HG03342 (cell line): ENCODE results near the gene TMEM238L.

Source experiments
- ATAC-seq: cut with Tn5 transposase; IDR thresholded peaks from one replicate; pipeline ENCODE4 v1.9.1; 2021; ENCODE audit warnings: mild to moderate bottlenecking, moderate library complexity; ENCODE audit not compliant: unreplicated experiment

TMEM238L gene

DNA sequence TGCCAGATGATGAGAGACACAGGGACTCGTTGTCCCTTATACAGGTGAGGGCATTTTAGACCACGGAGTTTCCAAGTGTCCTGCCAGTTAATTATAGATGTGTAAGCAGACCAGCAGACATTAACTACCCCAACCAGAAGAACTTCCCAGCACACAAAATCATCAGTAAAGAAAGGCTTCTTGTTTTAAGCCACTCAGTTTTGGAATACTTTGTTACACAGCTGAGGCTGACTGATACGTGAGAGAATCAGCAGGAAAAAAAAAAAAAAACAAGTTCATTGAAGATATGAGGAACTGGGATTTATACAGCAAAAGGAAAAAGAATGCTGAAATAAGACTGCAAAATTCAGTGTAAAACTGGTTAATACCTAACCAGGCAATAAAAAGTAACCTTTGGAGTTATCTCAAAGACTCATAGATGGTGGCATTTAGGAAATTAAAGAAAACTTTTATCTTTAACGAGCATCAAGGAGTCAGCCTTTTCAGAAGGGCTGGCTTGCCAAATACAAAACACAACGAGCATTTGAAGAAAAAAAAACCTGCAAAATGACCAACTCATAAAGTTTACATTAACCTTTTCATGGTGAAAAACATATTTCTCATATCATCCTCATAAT is 28.1 kb downstream of the TMEM238L start:
- ATAC-seq = no peak

DNA sequence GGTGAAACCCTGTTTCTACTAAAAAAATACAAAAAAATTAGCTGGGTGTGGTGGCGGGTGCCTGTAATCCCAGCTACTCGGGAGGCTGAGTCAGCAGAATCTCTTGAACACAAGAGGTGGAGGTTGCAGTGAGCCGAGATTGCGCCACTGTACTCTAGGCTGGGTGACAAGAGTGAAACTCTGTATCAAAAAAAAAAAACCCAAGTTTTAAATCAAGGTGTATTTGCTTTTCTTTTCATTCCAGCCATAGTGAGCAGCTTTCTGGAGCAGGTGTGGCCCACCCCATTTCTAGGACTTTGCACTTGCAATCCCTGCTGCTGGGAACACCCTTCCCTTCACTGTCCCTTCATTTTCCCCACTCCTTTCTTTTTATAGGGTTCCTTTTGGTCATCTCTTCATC is 28.8 kb downstream of the TMEM238L start:
- no peak for ATAC-seq

DNA sequence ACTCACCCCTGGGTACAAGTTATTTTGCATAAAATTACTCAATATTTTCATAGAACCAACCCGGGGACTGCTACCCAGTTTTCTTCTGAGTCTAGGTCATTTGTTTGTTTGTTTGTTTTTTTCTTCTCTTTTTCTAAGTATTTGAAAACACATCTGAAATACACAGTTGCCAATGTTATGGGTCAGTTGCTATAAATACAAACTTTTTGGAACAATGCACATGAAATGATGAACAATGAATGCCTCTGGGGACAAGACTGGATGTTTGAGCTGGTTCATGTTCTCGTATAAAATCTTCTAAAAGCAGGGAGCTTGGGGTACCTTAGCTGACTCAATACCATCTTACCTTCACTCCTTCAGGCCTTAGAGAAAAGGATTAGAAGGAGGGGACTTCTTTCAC is 30.5 kb downstream of the TMEM238L start:
- no peak for ATAC-seq

DNA sequence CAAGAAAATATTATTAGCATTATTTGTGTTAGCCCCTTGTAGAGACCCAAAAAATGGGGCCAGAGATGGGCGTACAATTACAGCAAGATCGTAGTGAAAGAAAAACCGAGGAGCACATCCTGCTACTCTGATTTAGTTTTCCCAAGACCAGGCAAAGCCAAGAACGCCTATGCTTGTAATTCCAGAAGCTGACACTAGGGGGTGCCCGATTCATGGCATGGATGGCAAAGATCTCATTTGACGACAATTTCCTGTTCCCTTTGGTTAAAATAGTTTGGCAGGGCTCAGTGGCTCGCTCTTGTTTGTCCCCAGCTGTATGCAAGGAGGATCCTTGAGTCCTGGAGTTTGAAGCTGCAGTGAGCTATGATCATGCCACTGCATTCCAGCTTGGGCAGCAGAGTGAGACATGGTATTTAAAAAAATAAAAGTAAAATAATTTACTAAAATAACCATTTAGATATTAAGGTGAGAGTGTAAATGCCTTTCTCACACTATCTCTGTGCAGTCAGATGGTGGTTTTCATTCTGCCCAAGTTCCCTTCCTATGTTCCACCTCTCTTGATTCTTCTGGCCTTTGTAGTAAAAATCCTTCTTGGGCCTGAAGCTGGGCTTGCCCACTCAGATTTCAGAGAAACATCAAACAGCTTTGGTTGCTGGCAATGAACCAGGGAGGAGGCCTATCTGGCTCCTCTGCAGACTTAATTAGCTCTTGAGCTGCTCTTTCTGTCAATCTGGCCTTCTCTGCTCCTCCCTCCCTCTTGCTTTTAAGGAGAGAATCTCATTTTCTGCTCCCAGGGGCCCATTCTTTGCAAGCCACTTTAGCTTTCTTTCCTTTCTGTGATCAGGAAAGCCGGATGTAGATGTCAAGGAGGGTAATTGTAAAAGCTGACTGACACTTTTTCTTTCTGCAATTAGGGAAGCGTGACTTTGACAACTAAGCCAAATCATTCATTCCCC is 31.2 kb downstream of the TMEM238L start:
- ATAC-seq = no peak

DNA sequence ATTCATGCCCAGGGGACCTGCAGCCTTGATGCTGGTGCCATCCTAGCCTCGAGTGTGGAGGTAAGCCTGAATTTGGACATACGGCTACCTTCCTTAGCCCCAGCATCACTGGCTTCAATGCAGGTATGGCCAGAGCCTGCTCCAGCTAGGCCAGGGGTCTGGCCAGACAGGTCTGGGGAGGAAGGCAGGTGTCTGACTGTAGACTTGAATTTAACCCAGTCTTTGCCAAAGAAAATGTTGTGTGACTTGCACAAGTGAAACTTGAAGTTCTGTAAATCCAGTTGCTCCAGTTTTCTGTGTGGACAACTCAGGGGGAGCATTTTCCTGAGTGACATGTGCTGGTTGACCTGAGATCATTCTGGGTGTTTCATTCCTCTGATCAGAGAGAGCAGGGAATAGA is 32.8 kb downstream of the TMEM238L start:
- no peak for ATAC-seq

DNA sequence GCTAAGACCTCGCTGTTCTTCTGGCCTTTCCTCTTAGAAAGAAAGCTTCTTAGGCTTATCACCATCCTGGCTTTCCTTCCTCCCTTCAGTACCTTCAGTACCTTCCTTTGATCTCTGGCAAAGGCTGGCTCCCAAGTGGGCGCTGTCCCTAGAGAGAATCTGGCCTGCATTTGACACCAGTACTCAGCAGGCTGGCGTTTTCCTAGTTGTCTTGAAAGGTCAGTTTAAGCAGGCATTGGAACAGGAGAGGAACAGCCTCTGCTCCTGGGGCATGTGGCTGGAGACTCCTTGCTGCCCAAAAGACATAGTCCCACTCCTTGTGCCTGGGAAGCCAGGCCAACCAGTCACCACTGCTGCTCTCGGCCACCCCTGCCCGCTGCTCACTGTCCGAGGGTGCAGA is 34.1 kb downstream of the TMEM238L start:
- ATAC-seq = no peak

DNA sequence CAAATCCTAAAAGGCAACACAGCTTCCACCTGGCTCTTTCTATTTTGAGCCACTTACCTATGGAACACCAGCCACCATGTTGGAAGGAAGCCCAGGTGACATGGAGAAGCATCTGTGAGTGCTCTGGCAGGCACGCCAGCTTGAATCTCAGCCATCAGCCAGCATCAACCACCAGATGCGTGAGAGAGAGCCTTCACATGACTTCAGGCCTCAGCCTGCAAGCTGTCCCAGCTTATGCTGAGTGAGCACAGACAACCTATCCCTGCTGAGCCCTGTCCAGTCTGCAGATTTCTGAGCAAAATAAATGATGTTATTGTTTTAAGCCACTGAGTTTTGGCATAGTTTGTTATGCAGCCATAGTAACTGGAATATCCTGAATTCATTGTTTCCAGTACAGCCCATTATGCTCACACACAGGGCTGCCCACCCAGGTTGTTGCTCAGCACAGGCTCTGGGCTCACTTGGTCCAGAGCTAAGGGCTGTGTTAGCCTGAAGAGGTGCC is 35.1 kb downstream of the TMEM238L start:
- ATAC-seq = no peak

DNA sequence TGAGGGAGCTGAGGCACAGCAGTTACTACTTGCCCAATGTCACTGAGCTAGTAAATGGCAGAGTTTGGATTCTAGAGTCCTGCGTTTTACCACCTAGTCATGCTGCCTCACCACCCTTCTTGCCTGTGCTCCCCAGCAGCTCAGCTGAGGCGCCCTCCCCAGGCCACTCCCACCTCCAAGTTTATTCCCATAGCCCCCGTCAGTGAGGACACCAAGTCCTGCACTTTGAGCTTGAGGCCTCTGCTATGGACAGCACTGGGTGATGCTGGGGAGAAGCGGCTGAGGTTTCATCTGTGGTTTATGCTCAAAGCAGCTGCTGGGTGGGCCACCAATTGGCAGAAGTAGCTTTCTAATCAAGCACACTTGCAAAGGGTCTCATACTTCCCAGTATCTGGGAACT is 36.7 kb downstream of the TMEM238L start:
- ATAC-seq = no peak

DNA sequence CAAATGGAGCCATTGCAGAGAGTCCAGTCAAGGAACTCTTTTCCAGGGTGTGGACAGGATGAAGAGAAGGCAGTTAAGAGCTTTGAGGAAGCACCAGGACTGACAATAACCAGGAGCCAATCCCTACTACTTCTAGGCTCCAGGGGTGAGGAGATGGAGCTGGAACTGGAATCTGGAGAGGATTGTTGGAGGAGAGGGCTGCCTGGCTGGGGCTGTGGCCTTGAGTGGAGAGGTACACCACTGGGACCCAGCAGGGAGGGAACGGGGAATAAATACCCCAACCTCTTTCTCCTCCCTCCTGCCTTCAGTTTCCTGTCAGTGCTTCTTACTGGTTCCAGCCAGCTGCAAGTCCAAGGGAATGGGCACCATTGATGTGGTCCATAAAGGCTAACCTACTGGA is 41.9 kb downstream of the TMEM238L start:
- ATAC-seq = no peak

DNA sequence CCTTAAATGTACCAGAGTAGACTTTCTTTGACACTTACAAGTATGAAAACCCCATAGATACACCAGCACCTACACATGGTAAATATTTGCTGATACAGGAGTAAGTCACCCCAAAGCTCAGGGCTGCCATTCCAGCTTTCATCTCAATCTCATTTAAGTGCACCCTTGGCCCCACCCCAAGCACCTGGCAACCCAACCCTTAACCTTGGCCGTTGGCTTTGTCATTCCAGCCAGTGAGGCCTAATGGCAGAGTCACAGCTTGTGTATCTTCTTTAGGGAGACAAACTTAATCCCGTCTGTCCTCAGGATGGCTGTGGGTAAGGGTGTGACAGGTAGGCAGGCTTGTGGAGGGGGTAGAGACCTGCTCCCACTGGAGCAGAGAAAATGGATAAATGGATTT is 42.6 kb downstream of the TMEM238L start:
- no peak for ATAC-seq

DNA sequence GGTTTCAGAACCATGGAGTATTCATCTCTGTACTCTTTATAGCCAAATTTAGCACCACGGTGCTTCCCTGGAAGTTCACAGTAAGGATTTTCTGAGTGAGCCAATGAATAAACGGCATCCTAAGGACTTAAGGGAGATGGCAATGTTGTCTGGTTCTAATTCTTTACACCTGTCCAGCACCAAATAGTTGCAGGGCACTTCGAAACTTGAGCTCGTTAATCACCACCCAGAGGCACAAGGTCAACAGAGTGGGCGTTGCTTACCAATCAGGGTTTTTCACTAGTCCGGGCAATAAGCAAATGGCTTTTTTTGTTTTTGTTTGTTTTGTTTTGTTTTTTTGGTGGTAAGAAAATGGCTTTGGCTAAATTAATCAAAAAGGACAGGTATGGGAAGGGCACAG is 45.8 kb downstream of the TMEM238L start:
- no peak for ATAC-seq

DNA sequence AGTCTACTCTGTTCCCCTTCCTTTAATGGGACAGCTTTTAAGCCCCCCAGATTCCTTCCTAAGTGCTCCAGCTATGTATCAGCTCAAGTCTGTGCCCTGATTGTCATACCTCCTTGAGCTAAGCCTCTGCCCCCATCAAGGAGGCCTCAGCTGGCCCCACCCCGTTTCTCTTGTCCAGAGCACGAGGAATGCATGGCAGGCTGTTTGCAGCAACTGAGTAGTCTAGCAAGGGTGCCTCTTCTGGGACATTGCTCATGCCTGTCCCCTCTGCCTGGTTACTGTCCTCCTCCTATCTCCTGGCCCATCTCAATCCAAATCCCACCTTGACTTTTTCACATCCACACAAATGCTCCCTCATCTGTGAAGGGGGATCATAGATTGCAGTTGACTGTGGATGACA is 46.3 kb downstream of the TMEM238L start:
- ATAC-seq = no peak

DNA sequence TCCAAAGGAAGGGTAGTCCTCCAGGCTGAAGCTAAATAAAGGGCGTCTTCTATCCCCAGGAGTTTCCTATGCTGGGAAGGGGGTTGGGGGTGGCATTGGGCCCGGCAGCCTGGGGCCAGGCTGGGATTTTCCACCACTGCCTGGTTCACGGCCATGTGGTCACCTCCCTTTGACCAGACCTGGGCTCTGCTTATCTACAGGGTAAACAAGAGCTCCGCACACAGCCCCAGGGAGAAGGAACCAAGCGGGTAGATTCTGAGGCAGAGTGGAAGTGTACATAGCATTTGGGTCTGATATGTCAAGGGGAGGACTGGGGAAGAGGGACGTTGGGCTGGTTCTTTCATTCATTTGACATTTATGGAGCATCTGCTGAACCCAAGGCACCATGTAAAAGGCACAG is 46.8 kb downstream of the TMEM238L start:
- no peak for ATAC-seq

DNA sequence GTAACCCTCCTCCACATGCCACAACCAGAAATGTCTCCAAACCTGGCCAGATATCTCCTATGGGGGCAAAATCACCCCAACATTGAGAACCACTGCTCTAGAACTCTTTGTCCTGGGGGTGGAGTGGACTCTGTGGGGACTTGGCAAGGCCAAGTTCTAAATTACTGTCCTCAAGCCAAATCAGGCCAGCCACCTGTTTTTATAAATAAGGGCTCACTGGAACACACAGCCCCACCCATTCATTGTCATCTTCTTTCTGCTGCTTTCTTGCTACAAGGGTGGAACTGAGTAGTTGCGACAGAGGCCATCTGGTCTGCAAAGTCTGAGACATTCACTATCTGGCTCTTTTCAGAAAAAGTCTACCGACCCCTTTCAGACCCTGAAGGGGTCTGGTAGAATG is 47.3 kb downstream of the TMEM238L start:
- ATAC-seq = no peak

DNA sequence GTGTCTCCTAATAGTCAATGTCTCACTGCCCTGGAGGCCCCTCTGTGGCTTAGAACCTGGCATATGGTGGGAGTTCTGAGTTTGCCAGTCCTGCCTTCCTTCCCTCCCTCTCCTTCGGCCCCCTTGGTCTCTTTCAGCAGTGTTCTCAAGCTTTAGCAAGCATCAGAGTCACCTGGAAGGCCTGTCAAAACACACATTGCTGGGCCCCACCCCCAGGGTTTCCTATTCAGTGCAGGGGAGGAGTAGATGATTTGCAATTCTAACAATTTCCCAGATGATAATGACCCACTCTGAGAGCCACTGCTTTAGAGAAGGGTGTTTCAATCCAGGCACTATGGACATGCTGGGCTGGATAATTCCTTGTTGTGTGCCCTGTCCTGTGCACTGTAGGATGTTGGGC is 47.7 kb downstream of the TMEM238L start:
- no peak for ATAC-seq

DNA sequence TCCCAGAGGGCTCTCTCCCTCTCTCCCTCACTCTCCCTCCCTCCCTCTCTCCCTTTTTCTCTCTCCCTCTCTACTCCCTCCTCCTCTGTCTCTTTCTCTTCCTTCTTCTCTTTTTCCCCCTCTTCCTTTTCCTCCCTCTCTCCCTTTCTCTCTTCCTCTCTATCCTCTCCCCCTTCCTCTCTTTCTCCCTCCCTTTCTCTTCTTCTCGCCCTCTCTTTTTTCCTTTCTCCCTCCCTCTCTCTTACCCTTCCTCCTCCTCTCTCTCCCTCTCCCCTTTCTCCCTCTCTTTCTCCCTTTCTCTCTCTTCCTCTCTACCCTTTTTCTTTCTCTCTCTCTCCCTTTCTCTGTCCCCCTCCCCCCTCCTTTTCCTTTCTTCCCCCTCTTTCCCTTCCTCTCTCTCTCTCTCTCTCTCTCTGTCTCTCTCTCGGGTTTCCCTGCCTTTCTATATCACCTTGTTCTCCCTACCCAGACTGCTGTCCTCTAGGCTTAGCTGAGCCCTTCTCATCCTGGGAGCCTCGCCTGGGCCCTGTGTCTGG is 48.2 kb downstream of the TMEM238L start:
- ATAC-seq = no peak

DNA sequence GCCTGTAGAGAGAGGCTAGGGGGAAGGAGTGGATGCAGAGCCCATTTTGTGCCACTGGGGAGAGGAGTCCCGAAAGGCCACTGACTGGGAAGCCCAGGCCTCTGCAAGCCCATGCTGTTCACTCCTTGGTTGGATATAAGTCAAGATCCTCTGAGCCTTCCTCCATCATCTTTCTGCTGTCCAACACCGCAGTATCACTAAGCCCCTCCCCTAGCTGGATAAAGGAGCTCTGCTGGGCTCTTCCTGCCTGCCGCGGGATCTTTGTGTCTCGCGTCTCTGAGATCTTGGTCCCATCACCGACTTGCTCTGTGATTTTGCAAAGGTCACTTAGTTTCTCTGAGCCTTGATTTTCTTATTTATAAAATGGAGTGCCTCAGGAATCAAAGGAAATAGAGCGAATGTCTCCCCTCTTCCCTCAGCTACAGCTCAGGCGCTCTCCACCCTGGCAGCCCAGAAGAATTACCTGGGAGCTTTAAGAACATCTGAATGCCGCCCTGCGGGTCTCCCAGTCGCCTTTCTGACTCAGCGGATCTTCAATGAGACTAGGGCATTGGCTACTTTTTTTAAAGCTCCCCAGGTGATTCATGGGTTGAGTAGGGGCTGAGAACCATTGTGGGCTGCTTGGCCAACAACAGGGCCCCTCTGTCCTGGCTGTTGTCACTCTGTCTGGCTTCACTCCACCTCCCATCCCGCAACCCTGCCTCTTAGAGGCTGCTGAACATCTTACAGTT is 48.9 kb downstream of the TMEM238L start:
- no peak for ATAC-seq

DNA sequence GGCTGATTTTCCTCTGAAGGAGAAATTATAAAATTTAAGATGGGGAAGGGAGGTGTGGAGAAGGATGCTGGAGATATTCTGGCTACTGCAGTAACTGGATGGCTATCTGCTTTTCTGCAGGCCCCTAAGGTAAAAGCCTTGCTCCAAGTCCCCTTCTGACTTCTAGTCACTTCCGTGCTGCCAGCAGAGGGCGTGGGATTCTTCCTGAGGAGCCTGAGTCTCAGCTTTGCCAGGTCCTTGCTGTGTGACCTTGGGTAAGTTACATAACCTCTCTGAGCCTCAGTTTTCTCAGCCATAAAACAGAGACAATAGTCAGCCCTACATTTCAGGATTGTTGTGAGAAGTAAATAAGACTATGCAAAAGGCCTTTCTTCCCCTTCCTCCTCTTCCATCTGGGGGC is 49.8 kb downstream of the TMEM238L start:
- no peak for ATAC-seq

DNA sequence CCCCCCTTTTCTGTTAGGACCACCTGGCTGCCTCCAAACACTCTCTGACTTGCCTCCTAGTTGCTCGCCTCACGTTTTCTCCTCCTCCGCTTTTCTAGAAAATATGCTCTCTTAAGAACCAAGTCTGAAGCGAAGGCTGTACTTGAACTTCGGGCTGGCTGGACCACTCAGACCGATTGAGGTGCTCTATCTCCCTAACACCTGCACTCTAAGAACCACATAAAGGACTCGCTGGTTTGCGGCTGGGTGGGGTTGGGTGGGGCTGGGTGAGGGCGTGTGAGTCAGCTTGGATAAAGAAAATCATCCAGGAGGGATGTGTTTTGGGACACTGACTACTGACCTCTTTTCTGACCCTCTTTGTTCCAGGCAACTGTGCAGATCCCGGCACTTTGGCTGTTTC is 51.2 kb downstream of the TMEM238L start:
- ATAC-seq = no peak

DNA sequence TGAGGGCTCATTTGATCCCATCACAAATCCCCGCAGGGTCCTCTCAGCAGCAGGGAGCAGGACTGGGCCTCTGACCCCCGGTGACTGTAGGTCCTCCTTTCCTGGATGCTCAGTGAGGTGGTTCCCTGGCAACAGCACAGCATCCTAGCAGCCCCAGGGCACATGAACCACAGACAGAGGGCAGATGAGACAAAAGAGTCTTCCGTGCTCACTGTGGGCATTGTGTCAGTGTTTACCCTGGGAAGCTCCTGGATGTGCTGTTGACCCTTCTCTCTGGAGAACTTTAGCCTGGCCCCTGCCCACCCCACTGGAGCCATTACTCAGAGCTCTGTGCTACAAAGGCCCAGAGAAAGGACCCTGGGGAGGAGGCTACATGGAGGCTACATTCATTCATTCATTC is 52.3 kb downstream of the TMEM238L start:
- ATAC-seq = no peak

DNA sequence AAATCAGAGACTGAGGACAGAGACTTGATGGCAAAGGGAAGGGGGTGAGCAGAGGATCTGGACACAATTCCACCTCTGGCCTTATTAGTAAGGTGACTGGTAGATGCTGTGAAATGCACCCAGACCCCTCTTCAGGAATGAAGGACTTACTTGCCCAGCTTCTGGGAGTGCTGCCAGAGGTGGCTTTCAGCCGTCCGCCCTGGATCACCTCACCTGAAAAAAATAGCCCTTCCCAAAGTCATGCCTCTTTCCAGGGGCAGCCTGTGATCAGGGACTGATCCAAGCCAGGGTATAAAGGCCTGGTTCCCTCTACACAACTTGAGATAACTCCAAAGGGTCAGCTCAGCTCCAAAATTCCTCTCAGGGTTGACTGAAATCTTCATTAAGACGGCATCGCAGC is 53.7 kb downstream of the TMEM238L start:
- ATAC-seq = no peak
